KMS-11 (cell line): ENCODE data around the gene ADH1C.

ENCODE experiments used
- H2AFZ ChIP-seq: fragments of 200-600 bp; sonication (generic); 2 replicates; pipeline ENCODE4 v1.6.1; 2016; ENCODE audit warnings: antibody characterized with exemption, mixed run types, low read depth
- H3K27ac ChIP-seq: fragments of 200-600 bp; sonication (generic); 2 replicates; pipeline ENCODE4 v1.6.1; 2016; ENCODE audit warnings: mild to moderate bottlenecking, mixed run types
- H3K27me3 ChIP-seq: fragments of 200-600 bp; sonication (generic); 2 replicates; pipeline ENCODE4 v1.6.1; 2017; ENCODE audit warnings: mild to moderate bottlenecking, low read depth, mixed run types, moderate library complexity; ENCODE audit not compliant: insufficient read depth
- H3K36me3 ChIP-seq: fragments of 200-600 bp; sonication (generic); 2 replicates; pipeline ENCODE4 v1.6.1; 2017; ENCODE audit warnings: mild to moderate bottlenecking, mixed run types; ENCODE audit not compliant: insufficient read depth
- H3K4me1 ChIP-seq: fragments of 200-600 bp; sonication (generic); 2 replicates; pipeline ENCODE4 v1.6.1; 2016; ENCODE audit warnings: mild to moderate bottlenecking, low read depth, mixed run types; ENCODE audit not compliant: poor library complexity, severe bottlenecking
- H3K4me2 ChIP-seq: fragments of 200-600 bp; sonication (generic); 2 replicates; pipeline ENCODE4 v1.7.0; 2016; ENCODE audit warnings: mild to moderate bottlenecking, mixed run types
- H3K4me3 ChIP-seq: fragments of 200-600 bp; sonication (generic); IDR thresholded peaks from 2 replicates; pipeline ENCODE4 v1.6.1; 2017; ENCODE audit warnings: low read depth, low read length, mixed read lengths; ENCODE audit not compliant: insufficient read depth
- H3K79me2 ChIP-seq: fragments of 200-600 bp; sonication (generic); 2 replicates; pipeline ENCODE4 v1.6.1; 2016; ENCODE audit warnings: low read depth, mixed run types; ENCODE audit not compliant: insufficient read depth
- H3K9ac ChIP-seq: fragments of 200-600 bp; sonication (generic); 2 replicates; pipeline ENCODE4 v1.6.1; 2016; ENCODE audit warnings: mild to moderate bottlenecking, mixed run types
- H4K20me1 ChIP-seq: fragments of 200-600 bp; sonication (generic); 2 replicates; pipeline ENCODE4 v1.6.1; 2016; ENCODE audit warnings: mild to moderate bottlenecking, mixed run types; ENCODE audit not compliant: insufficient read depth
- CTCF ChIP-seq: fragments of 200-600 bp; sonication (generic); conservative IDR thresholded peaks from 2 replicates; pipeline ENCODE4 v1.6.1; 2017; ENCODE audit warnings: low read depth, mild to moderate bottlenecking, antibody characterized with exemption, low read length, moderate library complexity, mixed read lengths

The ADH1C gene

GRCh38 chr4:99394896-99395295 lies 42.4 kb upstream of the ADH1C start:
- Histone ChIP-seq H3K27ac (no peak overlapping the region), H3K4me1 (no peaks in the 10 kb centered on the region), H3K27me3 (no peaks in the 10 kb centered on the region), H3K79me2 (no peaks in the 10 kb centered on the region), H3K9ac (no peak overlapping the region), H3K4me3 (no peak overlapping the region), H3K4me2 (no peak overlapping the region), H4K20me1 (no peaks in the 10 kb centered on the region), H2AFZ (no peak overlapping the region), H3K36me3 (no peaks in the 10 kb centered on the region)
- TF ChIP-seq CTCF: no peak

DNA sequence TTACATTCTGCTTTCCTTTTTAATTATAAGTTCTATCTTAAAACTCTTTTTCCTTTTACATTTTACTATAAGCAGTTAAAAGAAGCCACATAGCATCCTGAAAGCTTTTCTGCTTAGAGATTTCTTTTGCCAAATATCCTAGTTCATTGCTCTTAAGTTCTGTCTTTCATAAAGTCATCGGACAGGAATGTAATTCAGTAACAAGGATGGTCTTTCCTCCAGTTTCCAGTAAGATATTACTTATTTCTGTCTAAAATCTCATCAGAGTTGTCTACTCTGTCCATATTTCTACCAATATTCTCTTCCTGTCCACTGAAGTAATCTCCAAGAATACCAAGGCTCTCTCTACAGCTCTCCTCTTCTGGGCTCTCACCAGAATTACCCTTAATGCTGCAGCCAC lies 37.5 kb upstream of the ADH1C start:
- H3K4me3 ChIP-seq: no peak overlapping the region
- no peak overlapping the region for H2AFZ ChIP-seq
- H3K36me3 ChIP-seq: no peaks in the 10 kb centered on the region
- H3K27ac ChIP-seq: no peak overlapping the region
- TF ChIP-seq CTCF: no peak
- no peaks in the 10 kb centered on the region for H3K4me1 ChIP-seq
- H3K9ac ChIP-seq: no peak overlapping the region
- H3K79me2 ChIP-seq: no peaks in the 10 kb centered on the region
- H3K4me2 ChIP-seq: no peak overlapping the region
- H4K20me1 ChIP-seq: no peaks in the 10 kb centered on the region
- H3K27me3 ChIP-seq: no peaks in the 10 kb centered on the region

GRCh38 chr4:99389606-99390005 lies 37.1 kb upstream of the ADH1C start:
- no peak for TF ChIP-seq CTCF
- H4K20me1 ChIP-seq: no peaks in the 10 kb centered on the region
- H3K79me2 ChIP-seq: no peaks in the 10 kb centered on the region
- no peak overlapping the region for H3K4me3 ChIP-seq
- no peaks in the 10 kb centered on the region for H3K4me1 ChIP-seq
- H3K27ac ChIP-seq: no peak overlapping the region
- H3K4me2 ChIP-seq: no peak overlapping the region
- no peak overlapping the region for H2AFZ ChIP-seq
- no peaks in the 10 kb centered on the region for H3K36me3 ChIP-seq
- H3K9ac ChIP-seq: no peak overlapping the region
- no peaks in the 10 kb centered on the region for H3K27me3 ChIP-seq

DNA sequence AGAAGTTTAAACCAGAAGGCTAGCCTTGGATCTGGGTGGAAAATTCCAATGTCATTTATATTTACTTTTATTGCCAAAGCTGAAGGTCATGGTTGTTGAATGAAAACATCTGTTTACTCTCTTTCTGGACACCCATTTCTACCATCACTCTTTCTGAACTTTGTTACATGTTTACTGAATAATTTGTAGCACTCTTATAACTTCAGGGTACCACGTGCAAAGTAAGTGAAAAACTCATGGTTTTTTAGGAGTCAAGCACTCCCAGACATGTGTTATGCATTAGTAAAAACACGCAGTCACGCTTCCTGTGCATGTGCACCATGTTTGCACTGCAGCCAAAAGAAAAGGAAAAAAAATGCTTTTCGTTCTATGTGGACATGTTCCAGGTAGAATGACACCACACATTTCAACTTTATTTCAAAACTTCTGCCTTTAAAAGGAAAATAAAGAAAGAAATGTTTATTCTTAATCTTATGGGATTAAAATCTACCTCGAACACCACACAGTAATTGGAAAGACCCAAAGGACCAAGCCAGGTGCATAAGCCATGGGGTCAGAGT lies 31.4 kb upstream of the ADH1C start:
- no peak for TF ChIP-seq CTCF
- H3K4me2 ChIP-seq: no peak overlapping the region
- H2AFZ ChIP-seq: no peak overlapping the region
- no peaks in the 10 kb centered on the region for H3K79me2 ChIP-seq
- no peaks in the 10 kb centered on the region for H3K4me1 ChIP-seq
- no peak overlapping the region for H3K4me3 ChIP-seq
- no peak overlapping the region for H3K9ac ChIP-seq
- no peak overlapping the region for H3K27ac ChIP-seq
- H3K36me3 ChIP-seq: no peaks in the 10 kb centered on the region
- no peaks in the 10 kb centered on the region for H3K27me3 ChIP-seq
- no peaks in the 10 kb centered on the region for H4K20me1 ChIP-seq

DNA sequence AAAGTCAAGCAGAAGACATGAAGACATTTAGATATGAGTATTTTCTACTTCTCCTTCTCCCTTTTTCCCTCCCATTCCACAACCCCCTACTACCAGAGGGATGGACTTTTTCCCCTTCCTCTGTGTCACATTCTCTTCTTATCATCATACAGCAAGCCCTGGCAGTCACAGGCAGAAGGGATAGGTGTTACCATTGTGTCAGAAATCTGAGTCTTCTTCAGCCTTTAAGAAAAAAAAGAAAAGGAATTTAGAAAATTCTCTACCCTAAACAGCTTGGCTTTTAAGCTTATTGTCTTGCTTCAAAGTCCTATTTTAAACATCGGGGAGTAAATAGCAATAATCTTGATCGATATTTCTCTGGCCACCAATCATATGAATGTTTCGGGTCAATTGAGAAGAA lies 30.9 kb upstream of the ADH1C start:
- Histone ChIP-seq H3K4me1 (no peaks in the 10 kb centered on the region), H3K36me3 (no peaks in the 10 kb centered on the region), H3K9ac (no peak overlapping the region), H3K79me2 (no peaks in the 10 kb centered on the region), H3K27me3 (no peaks in the 10 kb centered on the region), H3K27ac (no peak overlapping the region), H2AFZ (no peak overlapping the region), H3K4me2 (no peak overlapping the region), H3K4me3 (no peak overlapping the region), H4K20me1 (no peaks in the 10 kb centered on the region)
- no peak for TF ChIP-seq CTCF
